OCI-LY3 (cell line): ENCODE results near the gene GLIS1.

Experiments used
- CTCF ChIP-seq: fragments of 200-600, 300-600 bp; sonication (generic); IDR thresholded peaks from 2 replicates; pipeline ENCODE4 v1.5.1; 2014; ENCODE audit warnings: antibody characterized with exemption, low read length, low read depth
- EZH2phosphoT487 ChIP-seq: fragments of 200-600 bp; shearing (Covaris generic); IDR thresholded peaks from 2 replicates; pipeline ENCODE4 v1.6.1; 2018; ENCODE audit warnings: antibody characterized with exemption, mixed run types, low read depth

- TF ChIP-seq CTCF, result no peak
- TF ChIP-seq EZH2phosphoT487, result no peak
Measured at GRCh38 chr1:53593758-53594380, 145.1 kb downstream of the GLIS1 start.
